ENCODE data around the gene TPX2. TPM values are rescaled to one million over a fixed set of nuclear protein-coding genes. Genes with fewer than 3 reads are reported as not detected.

TPX2 gene
- total and polyA plus RNA-seq, 10 of the 15 experiments (the other 5 are each of a cell fraction or from before 2014, with no cell fraction given): 29.7 to 144 (median 89.0) TPM

GRCh38 chr20:31695849-31696804 lies 43.0 kb upstream of the TPX2 start:
- peaks cover 29% of the 10 kb centered on the region for H3K4me1 ChIP-seq (ENCODE audit: control insufficient read depth, insufficient read depth, low read length)
- FAIRE-seq (no peak), ATAC-seq (no peak), DNase-seq (ENCODE audit: low read depth, low spot score) (no peak)
- no peaks in the 10 kb centered on the region for H3K9me3 ChIP-seq (replicated peaks; ENCODE audit: control insufficient read depth, insufficient read depth, low read length)
- no peak overlapping the region for H3K27ac ChIP-seq (ENCODE audit: control insufficient read depth, insufficient read depth)
- intact Hi-C loops (cut with micrococcal nuclease; ENCODE audit: unreplicated experiment) (no loop called here), in situ Hi-C loops (cut with MboI) (no loop called here)
- no peak overlapping the region for H3K4me3 ChIP-seq
- no peak overlapping the region for H3K9ac ChIP-seq (ENCODE audit: control insufficient read depth, insufficient read depth, low read length)
- H3K79me2 ChIP-seq (ENCODE audit: control insufficient read depth, insufficient read depth, low read length): peaks cover 38% of the 10 kb centered on the region
- RAD21 ChIA-PET (ENCODE audit: unreplicated experiment): interaction anchor here (1.0 to 2.2 kb wide), 4 partner anchors 12 to 34 kb away, joined by 3 to 8 read pairs (median 4); no protein-coding TSS in a partner anchor
- CTCF ChIA-PET: interaction anchor here (0.6 to 25.1 kb wide), 6 partner anchors 10 to 61 kb away, joined by 3 to 254 read pairs (median 4); partner anchors contain the start of gene BCL2L1
- no peak overlapping the region for H2AFZ ChIP-seq (ENCODE audit: control insufficient read depth, low read depth, low read length)
- peaks cover 8 to 15% of the 10 kb centered on the region in 2 experiments; a peak in 3 of 4 replicates for H3K36me3 ChIP-seq (ENCODE audit: control insufficient read depth in 2 of 2, insufficient read depth in 2 of 2, low read length in 1 of 2)
- 92% methylated on average over 12 of the region's 12 CpGs for WGBS (ENCODE audit: insufficient coverage, insufficient replicate concordance, low lambda C conversion rate, missing lambda C conversion rate)
- SMC1A ChIA-PET (ENCODE audit: uncharacterized antibody, unreplicated experiment): interaction anchor here (0.8 to 4.3 kb wide), 7 partner anchors 11 to 52 kb away, joined by 3 to 32 read pairs (median 3); no protein-coding TSS in a partner anchor
- POLR2A ChIA-PET: interaction anchor here (0.9 to 1.3 kb wide), 3 partner anchors 9 to 22 kb away, joined by 3 to 4 read pairs (median 3); no protein-coding TSS in a partner anchor
- H4K20me1 ChIP-seq (ENCODE audit: control insufficient read depth, insufficient read depth): 0 out of 2 replicates have a peak, but pooled peaks cover 2% of the 10 kb centered on the region
- H3K4me2 ChIP-seq (ENCODE audit: control insufficient read depth, insufficient read depth): no peak overlapping the region
- BruUV-seq (replicated peaks): no TSS peak
- H3K27me3 ChIP-seq (replicated peaks in 1 of 2; ENCODE audit: control insufficient read depth in 2 of 2, insufficient read depth in 2 of 2, low read length in 1 of 2): no peaks in the 10 kb centered on the region
- TF ChIP-seq CREM (IDR thresholded peaks at IDR 0.05; ENCODE audit: low read depth) (no peak), PBX3 (IDR thresholded peaks at IDR 0.05; ENCODE audit: insufficient replicate concordance, low read depth, low read length) (no peak), ESRRA (IDR thresholded peaks at IDR 0.05; ENCODE audit: low read length) (no peak), SUPT20H (IDR thresholded peaks at IDR 0.05; ENCODE audit: borderline replicate concordance, control insufficient read depth, low read depth, low read length) (no peak), NRF1 (conservative IDR thresholded peaks at IDR 0.05; ENCODE audit: low read depth, low read length) (no peak), CBX3 (IDR thresholded peaks at IDR 0.05; ENCODE audit: borderline replicate concordance, low read depth) (no peak), ASH2L (IDR thresholded peaks at IDR 0.05; ENCODE audit: borderline replicate concordance, low read depth) (no peak), WRNIP1 (IDR thresholded peaks at IDR 0.05; ENCODE audit: borderline replicate concordance, low read depth, low read length) (no peak), BACH1 (IDR thresholded peaks at IDR 0.05; ENCODE audit: borderline replicate concordance) (no peak), MYB (IDR thresholded peaks at IDR 0.05; ENCODE audit: borderline replicate concordance, low read depth, low read length) (no peak), NKRF (conservative IDR thresholded peaks at IDR 0.05) (no peak), PAX5 (IDR thresholded peaks at IDR 0.05; ENCODE audit: borderline replicate concordance, low read depth, low read length) (no peak), CHD2 (IDR thresholded peaks at IDR 0.05; ENCODE audit: borderline replicate concordance, low read depth, low read length) (no peak), SMAD1 (IDR thresholded peaks at IDR 0.05; ENCODE audit: low read depth, partially characterized antibody) (no peak), KAT2A (conservative IDR thresholded peaks at IDR 0.05; ENCODE audit: control insufficient read depth, low read depth, low read length) (no peak), STAT3 (IDR thresholded peaks at IDR 0.05; ENCODE audit: low read depth, low read length) (no peak)
- TF ChIP-seq, protein P1, sequence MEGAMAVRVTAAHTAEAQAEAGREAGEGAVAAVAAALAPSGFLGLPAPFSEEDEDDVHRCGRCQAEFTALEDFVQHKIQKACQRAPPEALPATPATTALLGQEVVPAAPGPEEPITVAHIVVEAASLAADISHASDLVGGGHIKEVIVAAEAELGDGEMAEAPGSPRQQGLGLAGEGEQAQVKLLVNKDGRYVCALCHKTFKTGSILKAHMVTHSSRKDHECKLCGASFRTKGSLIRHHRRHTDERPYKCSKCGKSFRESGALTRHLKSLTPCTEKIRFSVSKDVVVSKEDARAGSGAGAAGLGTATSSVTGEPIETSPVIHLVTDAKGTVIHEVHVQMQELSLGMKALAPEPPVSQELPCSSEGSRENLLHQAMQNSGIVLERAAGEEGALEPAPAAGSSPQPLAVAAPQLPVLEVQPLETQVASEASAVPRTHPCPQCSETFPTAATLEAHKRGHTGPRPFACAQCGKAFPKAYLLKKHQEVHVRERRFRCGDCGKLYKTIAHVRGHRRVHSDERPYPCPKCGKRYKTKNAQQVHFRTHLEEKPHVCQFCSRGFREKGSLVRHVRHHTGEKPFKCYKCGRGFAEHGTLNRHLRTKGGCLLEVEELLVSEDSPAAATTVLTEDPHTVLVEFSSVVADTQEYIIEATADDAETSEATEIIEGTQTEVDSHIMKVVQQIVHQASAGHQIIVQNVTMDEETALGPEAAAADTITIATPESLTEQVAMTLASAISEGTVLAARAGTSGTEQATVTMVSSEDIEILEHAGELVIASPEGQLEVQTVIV (IDR thresholded peaks at IDR 0.05; ENCODE audit: borderline replicate concordance, partially characterized antibody): no peak
